Upper lobe of left lung (tissue), 6 donors: Measurements from ENCODE around the gene TGFB1. TPM values are rescaled to one million over a fixed set of nuclear protein-coding genes. Genes with fewer than 3 reads are reported as not detected.
"Not testable (repeated sequence)": the region's sequence is repeated elsewhere in the genome, so short reads cannot be mapped to it uniquely, and the experiment has no call there.

ENCODE experiments used
- ATAC-seq, 2 donors: fragments of 200-7000 bp; cut with Tn5 transposase; one replicate each; pipeline ENCODE4 v1.9.1; 2022; ENCODE audit warnings: mild to moderate bottlenecking in 2 of 2, moderate library complexity in 2 of 2; ENCODE audit not compliant: low FRiP score in 2 of 2
- DNase-seq, 2 donors: peaks; one replicate each; pipeline ENCODE4 v3.0.0-alpha.2; 2019 to 2020
- H3K27ac ChIP-seq, 4 donors: fragments of 200-600 bp; sonication (generic); one replicate each; pipeline ENCODE4 v1.5.1; 2016 to 2019
- H3K27me3 ChIP-seq, 4 donors: fragments of 200-600 bp; sonication (generic); one replicate each; pipeline ENCODE4 v1.5.1; 2017 to 2019
- H3K36me3 ChIP-seq, 4 donors: fragments of 200-600 bp; sonication (generic); one replicate each; pipeline ENCODE4 v1.5.1; 2016 to 2019
- H3K4me1 ChIP-seq, 4 donors: fragments of 200-600 bp; sonication (generic); one replicate each; pipeline ENCODE4 v1.5.1; 2018 to 2019
- H3K4me3 ChIP-seq, 4 donors: fragments of 200-600 bp; sonication (generic); one replicate each; pipeline ENCODE4 v1.5.1; 2017 to 2019; ENCODE audit warnings: mild to moderate bottlenecking in 2 of 4, moderate library complexity in 1 of 4
- H3K9me3 ChIP-seq, 4 donors: fragments of 200-600 bp; sonication (generic); one replicate each; pipeline ENCODE4 v1.5.1; 2018 to 2019
- CTCF ChIP-seq, 6 experiments: fragments of 450-650 bp in 4 of 6; fragments of 200-600 bp in 2 of 6; sonication (generic) in 2 of 6; IDR thresholded peaks; one replicate each; pipeline ENCODE4 v1.5.1; 2016 to 2019; ENCODE audit warnings: antibody characterized with exemption in 6 of 6
- EP300 ChIP-seq, 4 donors: sonication (generic); formaldehyde crosslinking; IDR thresholded peaks; one replicate each; pipeline ENCODE4 v1.5.1; 2017; ENCODE audit warnings: antibody characterized with exemption in 4 of 4, control low read depth in 2 of 4
- POLR2A ChIP-seq, 4 donors: fragments of 450-650 bp; IDR thresholded peaks; one replicate each; pipeline ENCODE4 v1.5.1; 2016 to 2017; ENCODE audit warnings: antibody characterized with exemption in 4 of 4, mild to moderate bottlenecking in 2 of 4
- POLR2AphosphoS5 ChIP-seq, 2 donors: sonication (generic); formaldehyde crosslinking; IDR thresholded peaks; one replicate each; pipeline ENCODE4 v1.5.1; 2017; ENCODE audit warnings: antibody characterized with exemption in 2 of 2
- WGBS, 2 donors: methylation state at CpG; one replicate each; pipeline ENCODE4 v1.1.5; 2017 to 2018; 5-methylcytosine and 5-hydroxymethylcytosine counted together
- total RNA-seq, 6 donors: library from RNA; depleted of rRNA in 4 of 6; stranded (reverse); fragments of >200 nt in 4 of 6; gene quantifications; one replicate each; pipeline versions ENCODE4 v1.1.0 to v1.2.1, GENCODE V29; 2016 to 2021
- donor health status: DM: no; HTN: no; CAD: no; lungs with moderate emphysema.
- donor health status: DM: no; HTN: yes; CAD: no; lungs with severe emphysema.

TGFB1 gene
- total RNA-seq, 6 donors from 2014 or later, result 28.5 to 138 (median 76.8) TPM

GRCh38 chr19:41371541-41371940 lies 17.8 kb upstream of the TGFB1 start:
- DNase-seq (no peak), ATAC-seq (no peak)
- Histone ChIP-seq H3K4me3 (no peak overlapping the region), H3K9me3 (no peaks in the 10 kb centered on the region), H3K27ac (no peak overlapping the region), H3K4me1 (peaks cover 27 to 36% (median 31%) of the 10 kb centered on the region in 4 donors), H3K27me3 (no peaks in the 10 kb centered on the region), H3K36me3 (no peaks in the 10 kb centered on the region)
- 95 to 97% methylated on average over 8 of the region's 8 CpGs for WGBS, 2 donors
- TF ChIP-seq POLR2AphosphoS5 (IDR thresholded peaks at IDR 0.05), result no peak
- TF ChIP-seq EP300 (IDR thresholded peaks at IDR 0.05), result no peak
- no peak for TF ChIP-seq CTCF (IDR thresholded peaks at IDR 0.05)
- no peak for TF ChIP-seq POLR2A (IDR thresholded peaks at IDR 0.05)

DNA sequence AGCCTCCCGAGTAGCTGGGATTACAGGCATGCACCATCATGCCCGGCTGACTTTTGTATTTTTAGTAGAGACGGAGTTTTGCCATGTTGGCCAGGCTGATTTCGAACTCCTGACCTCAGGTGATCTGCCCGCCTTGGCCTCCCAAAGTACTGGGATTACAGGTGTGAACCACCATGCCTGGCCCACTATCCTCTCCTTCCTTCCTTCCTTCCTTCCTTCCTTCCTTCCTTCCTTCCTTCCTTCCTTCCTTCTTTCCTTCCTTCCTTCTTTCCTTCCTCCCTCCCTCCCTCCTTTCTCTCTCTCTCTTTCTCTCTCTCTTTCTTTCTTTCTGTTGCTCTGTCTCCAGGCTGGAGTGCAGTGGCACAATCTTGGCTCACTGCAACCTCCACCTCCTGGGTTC lies 17.4 kb upstream of the TGFB1 start:
- H3K4me3 ChIP-seq, H3K27me3 ChIP-seq, H3K27ac ChIP-seq, ATAC-seq, DNase-seq, H3K9me3 ChIP-seq, H3K36me3 ChIP-seq: not testable (repeated sequence)
- 95 to 96% methylated on average over 5 of the region's 5 CpGs for WGBS, 2 donors
- H3K4me1 ChIP-seq, result peaks cover 27 to 35% (median 31%) of the 10 kb centered on the region in 4 donors

- Histone ChIP-seq H3K36me3 (no peaks in the 10 kb centered on the region), H3K9me3 (no peaks in the 10 kb centered on the region), H3K4me1 (peaks cover 23 to 35% (median 31%) of the 10 kb centered on the region in 4 donors), H3K27me3 (no peaks in the 10 kb centered on the region), H3K4me3 (no peak overlapping the region), H3K27ac (no peak overlapping the region)
- no peak for TF ChIP-seq EP300 (IDR thresholded peaks at IDR 0.05)
- no peak for DNase-seq
- WGBS, 2 donors, result 94 to 96% methylated on average over 2 of the region's 2 CpGs
- no peak for ATAC-seq
Observed at GRCh38 chr19:41369769-41370168, 16.0 kb upstream of the TGFB1 start.

GRCh38 chr19:41367848-41368301 lies 14.2 kb upstream of the TGFB1 start:
- Histone ChIP-seq H3K27me3 (no peaks in the 10 kb centered on the region), H3K4me3 (no peak overlapping the region), H3K9me3 (no peaks in the 10 kb centered on the region), H3K4me1 (peaks cover 22 to 36% (median 32%) of the 10 kb centered on the region in 4 donors), H3K27ac (peak overlapping the region; percentile 27 to 74 (median 56)), H3K36me3 (no peaks in the 10 kb centered on the region)
- TF ChIP-seq POLR2AphosphoS5 (IDR thresholded peaks at IDR 0.05), result peak in 1 of 2 donors; percentile 6
- TF ChIP-seq POLR2A (IDR thresholded peaks at IDR 0.05), result no peak
- no peak for DNase-seq
- no peak for ATAC-seq
- whole genome bisulfite sequencing, 2 donors, result 40 to 50% methylated on average over 6 of the region's 6 CpGs

DNA sequence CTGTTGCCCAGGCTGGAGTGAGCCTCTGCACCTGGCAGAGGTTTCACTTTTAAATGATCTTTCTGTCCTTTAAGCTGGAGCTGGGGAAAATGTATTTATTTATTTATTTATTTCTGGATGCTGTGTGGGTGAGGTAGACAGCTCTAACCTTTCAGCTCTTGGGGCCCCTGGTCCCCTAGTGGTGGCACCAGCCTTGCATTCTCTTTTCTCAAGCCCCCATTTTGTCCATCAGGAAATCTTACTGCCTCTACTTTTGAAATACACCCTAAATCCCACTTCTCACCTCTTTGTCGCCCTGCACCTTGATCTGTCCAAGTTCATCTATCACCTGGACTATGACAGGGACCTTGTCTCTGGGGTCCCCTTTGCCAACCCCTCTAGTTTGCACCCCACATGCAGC lies 12.4 kb upstream of the TGFB1 start:
- H3K4me1 ChIP-seq, result peaks cover 24 to 41% (median 37%) of the 10 kb centered on the region in 4 donors
- WGBS, 2 donors, result 94 to 100% methylated on average over 1 of the region's 1 CpG

More for the DNA sequence above, 12.4 kb upstream of the TGFB1 start:
- no peak overlapping the region for H3K4me3 ChIP-seq
- H3K27ac ChIP-seq, result no peak overlapping the region
- H3K9me3 ChIP-seq, result no peaks in the 10 kb centered on the region
- ATAC-seq (no peak), DNase-seq (no peak)
- H3K27me3 ChIP-seq, result no peaks in the 10 kb centered on the region
- TF ChIP-seq POLR2AphosphoS5 (IDR thresholded peaks at IDR 0.05) (no peak), EP300 (IDR thresholded peaks at IDR 0.05) (no peak), POLR2A (IDR thresholded peaks at IDR 0.05) (no peak), CTCF (IDR thresholded peaks at IDR 0.05) (no peak)
- H3K36me3 ChIP-seq, result no peaks in the 10 kb centered on the region
